GM19240 (cell line): ENCODE measurements around the gene BRSK2.

Experiments
- DNase-seq: peaks from one replicate; pipeline ENCODE4 v3.0.0; 2011; ENCODE audit warnings: low spot score; ENCODE audit not compliant: insufficient read length

BRSK2 gene

DNA sequence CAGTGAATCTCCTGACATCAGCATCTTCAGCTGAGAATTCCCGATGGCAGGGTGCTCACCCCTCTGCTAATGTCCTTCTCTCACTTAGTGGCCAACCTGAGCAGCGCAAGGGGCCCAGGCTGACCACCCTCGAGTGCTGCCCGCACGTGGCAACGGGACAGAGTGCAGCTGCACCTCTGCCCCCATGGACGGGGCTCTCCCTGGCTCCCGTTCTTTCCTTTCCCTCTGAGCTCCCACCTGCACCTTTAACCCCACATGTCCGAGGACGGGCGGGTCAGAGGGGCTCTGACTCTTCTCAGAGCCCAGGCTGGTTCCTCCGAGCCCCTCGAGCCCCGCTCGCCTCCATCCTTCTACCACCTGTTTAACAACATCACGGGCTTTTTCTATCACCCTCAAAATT lies 77.0 kb downstream of the BRSK2 start:
- no peak for DNase-seq

DNA sequence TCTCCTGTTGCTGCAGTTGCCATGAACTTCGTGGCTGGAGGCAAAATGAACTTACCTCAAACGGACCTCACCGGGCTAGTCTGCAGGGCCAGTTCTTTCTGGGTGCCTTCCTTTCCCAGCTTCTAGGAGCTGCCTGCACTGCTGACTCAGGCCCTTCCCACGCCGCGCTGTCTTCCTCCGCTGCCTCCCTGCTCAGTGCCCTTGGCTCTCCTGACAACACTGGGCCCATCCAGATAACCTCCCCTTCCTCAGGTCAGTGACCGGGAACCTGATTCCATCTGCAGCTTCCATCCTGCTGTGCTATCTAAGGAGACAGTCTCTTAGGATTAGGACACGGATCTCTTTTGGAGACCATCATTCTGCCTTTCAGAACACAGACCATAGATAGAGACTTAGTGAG lies 77.5 kb downstream of the BRSK2 start:
- no peak for DNase-seq

DNA sequence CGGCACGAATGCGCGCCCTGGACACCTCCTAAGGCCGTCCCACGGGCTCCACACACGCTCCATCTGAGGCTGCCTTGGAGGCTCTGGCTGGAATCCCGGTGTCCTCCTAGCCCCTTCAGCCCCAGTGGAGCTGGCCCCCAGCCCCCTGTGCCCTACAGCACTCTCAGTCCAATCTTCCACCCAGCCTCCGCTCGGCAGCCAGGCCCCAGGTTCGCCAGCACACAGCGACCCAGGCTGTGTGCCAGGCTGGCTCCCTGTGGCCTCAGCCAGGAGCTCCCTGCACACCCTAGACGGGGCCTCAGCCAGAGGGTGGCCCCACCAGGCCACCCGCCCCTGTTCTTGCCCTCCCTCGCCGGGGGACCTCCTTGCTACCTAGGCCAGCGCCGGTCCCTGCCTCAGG lies 78.3 kb downstream of the BRSK2 start:
- DNase-seq: no peak

DNA sequence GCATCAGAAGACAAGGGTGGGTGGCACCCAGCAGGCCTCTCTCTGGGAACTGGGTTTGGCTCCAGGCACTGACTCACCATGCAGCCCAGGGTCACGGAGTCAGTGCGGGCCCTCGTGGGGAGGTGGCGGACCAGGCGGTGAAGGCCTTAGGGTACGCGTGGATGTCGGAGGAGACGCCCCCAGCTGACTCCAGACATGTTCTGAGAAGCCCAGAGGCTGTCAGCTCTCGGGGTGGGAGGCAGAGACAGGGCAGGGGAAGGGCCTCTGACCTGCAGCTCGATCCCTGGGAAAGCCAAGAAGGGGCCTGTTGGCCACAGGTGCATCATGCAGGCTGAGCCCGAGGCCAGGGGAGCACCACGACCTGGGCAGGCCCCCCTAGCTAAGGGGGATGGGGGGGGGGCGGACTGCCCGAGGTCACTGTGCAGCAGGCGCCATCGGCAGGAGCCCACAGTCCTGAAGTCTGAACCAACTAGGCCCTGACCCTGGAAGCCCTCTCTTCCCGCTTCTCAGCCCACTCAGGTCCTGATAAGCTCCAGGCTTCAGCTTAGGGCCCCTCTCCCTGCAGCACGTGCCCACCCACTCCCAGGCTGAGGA lies 78.8 kb downstream of the BRSK2 start:
- DNase-seq: no peak

DNA sequence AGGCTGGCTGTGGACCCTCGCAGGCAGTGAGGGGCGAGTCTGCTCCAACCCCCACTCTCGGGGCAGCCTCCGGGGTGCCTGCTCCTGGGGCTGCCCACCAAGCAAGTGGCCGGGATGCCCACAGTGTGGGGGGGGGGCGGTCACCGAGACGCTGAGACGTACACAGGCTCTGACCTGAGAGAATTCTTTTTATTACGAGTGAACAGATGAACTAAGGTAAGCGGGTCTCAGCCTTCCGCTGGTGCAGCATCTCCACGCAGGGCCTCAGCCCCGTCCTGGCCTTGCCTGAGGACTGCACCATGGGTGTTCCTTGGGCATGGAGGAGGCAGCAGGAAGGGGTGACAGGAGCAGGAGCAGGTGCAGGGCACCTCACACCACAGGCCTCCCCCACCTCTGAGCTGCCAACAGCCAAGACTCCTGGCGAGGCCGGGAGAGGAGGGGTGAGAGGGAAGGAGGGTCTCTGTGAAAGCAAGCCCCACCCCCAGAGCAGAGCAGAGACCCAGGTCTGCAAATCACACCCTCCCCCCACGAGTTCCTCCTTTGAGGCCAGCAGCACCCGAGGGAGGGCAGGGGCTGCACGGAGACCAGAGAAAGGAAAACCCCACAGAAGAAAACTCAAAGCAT lies 79.7 kb downstream of the BRSK2 start:
- no peak for DNase-seq

DNA sequence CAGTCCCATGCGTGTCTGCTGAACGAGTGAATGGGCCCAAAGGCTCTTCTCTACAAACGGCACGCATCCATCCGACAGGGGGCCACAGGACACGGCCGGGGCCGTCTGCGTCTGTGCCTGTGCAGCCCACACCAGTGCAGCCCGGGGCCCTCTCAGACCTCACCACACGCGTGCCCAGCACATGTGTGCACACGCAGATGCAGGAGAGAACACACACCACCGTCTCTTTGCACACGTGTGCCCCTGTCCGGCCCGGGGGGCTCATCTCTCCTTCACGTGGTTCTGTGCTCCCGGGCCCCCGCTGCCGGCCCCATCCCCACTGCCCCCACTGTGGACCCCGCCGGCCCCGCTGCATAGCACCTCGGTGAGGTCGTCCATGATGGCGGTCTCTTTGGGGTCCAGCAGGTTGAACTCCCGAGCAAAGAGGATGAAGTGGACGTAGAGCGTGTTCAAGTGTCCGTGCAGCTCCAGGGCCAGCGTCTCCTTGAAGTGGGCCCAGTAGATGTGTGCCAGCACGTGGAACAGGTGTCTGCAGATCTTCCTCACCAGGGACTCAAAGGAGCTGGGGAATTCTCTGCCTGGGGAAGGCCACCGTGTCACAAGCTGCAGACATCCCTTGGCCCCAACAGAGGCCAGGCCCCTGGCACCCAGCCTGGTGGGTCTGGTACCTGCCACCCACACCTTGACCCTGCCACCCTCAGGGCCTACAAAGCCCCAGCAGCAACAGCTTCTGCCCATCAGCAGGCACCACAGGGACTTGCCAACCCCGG lies 80.4 kb downstream of the BRSK2 start:
- no peak for DNase-seq

DNA sequence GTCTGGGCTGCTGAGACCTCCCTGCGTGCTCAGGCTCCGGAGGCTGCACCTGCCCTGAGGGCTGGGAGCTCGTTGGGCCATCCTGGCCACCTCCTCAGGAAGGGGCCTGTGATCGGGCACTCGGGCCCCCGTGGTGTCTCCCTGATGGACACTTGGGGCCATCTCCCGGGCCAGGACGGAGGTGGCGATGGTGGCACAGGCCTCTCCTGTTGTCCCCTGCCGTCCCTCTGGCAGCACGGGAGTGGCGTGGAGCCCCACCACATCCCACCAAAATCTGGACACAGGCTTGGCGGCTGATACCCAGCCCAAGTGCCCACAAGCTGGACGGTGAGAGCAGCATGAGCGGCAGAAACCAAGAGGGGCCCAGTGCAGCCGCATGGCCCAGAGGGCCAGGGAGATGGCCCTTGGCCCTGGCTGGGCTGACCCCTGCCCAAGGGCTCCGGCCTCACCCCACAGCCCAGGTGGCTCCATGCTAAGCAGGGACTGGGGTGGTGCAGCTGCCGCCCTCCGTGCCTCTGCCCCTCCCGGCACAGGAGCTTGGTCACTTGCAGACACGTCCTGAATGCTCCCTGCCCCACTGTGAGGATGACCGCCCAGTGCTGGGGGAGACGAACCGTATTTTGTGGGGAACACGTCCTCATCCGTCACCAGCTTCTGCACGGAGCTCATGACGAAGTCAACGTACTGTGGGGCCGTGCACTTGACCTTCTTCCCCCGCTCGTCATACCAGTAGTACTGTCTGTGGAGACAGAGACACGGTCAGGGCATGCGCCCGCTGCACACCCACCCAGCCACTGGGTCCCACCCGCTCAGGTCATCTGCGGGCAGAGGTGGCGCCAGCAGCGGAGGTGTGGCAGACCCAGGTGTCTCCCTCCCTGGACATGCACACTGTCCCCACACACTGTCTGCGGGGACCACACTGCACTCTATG lies 81.2 kb downstream of the BRSK2 start:
- DNase-seq: no peak

DNA sequence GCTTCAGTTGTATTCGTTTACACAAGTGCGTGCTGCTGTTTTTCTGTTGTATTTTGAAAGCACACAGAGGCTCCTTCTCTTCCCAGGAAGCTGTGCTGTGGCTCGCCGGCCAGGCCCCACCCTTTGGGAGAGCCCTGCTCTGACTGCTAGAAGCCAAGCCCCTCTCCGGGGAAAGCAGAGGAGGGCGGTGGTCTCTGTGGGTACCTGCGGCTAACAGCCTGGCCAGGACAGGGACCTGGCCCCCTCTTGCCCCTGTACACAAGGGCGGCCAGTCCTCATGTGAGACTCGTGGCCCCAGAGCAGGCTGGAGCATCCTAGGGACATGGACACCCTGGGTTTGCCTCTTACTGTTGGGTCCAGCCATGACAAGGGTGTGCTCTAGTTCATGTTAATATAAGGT lies 82.0 kb downstream of the BRSK2 start:
- DNase-seq: no peak

DNA sequence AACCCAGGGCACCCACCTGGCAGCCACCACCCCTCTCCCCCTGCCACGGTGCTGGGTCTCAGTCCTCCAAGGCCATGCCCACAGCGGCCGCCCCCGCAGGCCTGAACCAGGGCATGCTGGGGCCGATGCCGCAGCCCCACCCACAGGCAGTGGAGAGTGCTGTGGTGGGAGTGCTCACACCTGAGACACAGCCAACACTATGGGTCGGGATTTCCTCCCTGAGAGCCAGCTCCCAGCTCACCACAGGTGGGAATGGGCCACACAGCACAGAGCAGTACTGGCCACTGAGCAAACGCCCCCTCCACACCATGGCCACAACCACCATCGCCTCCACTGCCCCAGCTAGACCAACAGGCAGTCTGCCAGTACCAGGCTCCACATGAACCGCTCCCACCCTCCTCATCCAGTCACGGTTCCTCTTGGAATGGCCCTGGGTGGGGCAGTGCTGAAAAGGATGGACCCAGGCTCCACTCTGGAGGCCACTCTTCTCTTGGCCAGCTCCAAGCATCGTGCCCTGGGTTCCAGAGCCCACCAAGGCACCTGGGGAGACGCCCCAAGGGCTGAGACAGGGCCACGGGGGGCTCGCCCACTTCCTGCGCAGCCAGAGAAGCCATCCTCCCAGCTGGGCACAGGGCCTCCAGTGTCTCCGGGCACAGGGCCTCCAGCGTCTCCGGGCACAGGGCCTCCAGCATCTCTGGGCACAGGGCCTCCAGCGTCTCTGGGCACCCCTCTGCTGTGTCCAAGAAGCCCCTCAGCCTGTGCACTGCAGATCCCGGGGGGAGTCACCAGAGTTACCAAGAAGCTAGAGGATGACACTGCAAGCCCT lies 82.7 kb downstream of the BRSK2 start:
- no peak for DNase-seq

DNA sequence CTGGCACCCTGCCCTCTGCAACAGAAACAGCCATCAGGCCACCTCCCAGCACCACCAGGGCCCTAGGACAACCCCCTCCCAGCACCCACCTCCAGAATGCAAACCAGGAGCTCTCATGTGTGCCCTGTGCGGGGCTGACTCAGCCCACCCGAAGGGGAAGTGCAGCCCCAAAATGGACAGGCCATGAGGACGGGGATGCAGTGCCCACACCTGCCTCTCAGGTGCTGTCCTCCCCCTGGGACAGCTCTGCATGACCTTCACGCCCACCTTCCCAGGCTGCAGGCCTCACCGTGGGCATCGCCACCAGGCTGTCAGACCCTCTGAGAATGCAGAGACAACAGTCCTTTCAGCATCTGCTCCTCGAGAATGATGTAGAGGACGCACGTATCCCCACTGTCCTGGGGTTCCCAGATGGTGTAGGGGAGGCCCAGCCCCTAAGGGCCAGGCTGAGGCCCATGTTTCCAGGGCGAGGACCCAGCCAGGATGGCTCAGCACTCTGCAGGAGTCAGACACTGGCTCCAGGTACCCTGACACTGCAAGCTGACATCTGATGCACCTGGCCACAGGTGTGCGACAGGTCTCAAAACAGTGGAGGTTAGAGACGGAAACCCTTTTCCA lies 83.4 kb downstream of the BRSK2 start:
- no peak for DNase-seq

DNA sequence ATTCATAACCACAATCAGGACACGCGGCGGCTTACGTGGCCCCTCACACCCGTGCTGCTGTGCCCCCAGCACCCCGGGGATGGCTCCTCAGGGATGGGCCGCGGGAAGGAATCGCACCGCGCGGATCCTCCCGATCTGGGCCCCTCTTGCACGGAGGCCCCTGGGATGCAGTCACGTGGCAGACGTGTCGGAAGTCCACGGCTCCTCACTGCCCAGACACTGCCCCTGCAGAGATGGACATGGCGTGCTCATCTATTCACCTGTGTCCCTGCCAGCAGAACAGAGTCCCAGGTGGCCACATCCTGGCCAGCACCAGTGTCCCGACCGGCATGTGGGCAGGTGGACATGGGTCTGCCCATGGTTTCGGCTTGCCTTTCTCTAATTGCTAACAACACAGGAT lies 84.1 kb downstream of the BRSK2 start:
- DNase-seq: no peak

DNA sequence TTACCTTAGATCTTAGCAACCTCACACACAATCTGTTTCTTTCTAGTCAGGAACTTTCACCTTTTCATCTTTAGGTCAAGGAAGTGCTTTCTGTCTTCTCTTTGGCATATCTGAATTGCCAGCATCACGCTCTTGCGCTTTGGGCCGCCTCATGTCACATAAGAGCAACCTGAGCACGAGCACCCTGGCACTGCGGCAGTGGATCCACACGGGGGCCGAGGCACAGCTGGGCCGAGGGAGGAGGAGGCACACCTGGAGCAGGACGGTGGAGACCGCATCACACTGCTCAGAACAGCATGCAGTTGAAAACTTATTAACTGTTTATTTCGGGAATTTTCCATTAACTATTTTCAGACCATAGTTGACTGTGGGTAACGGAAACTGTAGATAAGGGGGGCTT lies 86.1 kb downstream of the BRSK2 start:
- no peak for DNase-seq

DNA sequence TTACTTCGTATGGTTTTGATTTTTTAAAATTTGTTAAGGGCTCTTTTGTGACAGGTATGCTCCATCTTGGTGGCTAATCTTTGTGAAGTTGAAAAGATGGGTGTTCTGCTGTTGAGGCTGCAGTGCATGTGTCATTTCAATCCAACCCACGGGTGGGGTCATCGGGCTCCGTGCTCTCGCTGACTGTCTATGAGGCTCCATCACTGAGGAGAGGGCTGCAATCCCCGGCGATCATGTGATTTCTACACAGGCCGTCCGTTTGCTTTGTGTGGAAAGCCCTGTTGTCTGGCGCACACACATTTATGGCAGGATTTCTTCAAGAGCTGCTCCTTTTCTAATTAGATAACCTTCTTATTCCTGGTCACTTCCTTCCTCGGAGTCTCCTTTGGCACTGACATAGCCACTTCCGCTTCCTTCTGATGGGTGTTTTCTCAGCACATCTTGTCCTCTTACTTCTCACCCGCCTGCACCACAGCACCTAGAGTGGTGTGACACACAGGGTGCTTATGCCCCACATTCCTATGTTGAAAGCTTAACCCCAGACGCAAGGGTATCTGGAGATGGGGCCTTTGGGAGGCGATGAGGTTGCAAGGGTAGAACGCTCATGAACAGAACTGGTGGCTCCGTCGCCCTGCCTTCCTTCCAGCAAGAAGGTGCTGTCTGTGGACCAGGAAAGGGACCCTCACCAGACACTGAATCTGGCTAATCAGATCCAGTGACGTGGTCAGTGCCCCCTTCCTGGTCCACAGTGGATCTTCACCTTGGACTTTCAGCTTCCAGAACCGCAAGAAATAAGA lies 87.4 kb downstream of the BRSK2 start:
- no peak for DNase-seq

DNA sequence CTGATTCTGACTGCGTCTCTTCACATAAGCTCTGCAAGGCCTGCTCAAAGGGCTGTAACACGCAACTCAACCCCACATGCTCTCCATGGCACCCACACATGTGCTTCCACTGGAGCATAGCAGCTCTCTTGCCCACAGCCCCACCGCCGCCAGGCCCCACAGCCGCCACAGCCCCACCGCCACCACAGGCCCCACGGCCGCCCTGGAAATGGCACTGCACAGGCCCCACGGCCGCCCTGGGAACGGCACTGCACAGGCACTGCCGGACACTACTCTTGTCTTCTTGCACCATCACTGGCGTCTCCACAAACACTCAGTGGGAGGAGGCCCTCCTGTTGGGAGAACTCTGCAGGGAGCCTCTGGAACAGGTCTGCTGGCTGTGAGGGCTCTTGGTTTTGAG lies 88.3 kb downstream of the BRSK2 start:
- no peak for DNase-seq

DNA sequence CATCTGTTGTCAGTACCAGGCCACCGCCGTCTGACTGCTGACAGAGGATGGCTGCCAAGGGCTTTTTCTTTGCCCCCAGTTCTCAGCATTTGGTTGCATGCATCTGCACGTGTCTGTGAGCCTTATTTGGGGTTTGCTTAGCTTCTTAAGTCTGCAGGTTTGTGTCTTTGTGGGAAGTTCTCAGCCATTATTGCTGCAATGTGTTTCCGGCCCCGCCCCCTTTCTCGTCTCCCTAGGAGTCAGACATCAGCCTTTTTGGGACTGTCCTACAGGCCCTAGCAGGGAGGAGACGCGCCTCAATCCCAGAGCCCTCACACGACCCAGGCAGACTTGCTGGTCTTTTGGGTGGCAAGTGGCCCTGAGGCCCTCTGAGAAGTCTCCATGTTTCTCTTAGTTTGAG lies 88.8 kb downstream of the BRSK2 start:
- no peak for DNase-seq

DNA sequence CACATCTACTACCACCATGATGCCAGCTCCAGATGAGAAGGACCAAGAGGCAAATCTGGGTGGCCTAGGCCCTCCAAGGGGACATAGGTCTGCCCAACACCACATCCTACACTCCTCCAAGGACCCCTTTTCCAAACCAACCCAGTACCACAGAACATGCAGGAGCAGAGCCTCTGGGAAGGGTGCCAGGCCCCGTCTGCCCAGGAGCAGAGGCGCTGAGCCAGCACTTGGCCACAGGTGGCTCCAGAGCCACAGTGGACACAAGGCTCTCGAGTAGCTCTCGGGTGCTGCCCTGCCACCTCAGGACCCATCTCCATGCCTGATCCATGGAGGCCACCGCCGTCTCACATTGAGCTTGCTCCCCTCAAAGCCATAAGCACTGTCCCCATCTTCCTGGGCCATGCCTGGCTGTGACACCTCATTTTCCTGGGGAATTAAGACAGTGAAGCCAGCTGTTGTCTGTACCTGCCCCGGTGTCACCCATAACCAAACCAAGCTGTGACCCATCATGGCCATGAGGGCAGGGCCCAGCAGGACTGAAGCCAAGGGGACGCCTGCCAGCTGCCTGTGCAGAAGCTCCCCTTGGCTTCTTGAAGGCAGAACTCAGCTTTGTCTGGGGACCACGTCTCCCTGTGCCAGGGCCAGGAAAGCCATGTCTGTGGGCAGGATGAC lies 89.4 kb downstream of the BRSK2 start:
- no peak for DNase-seq

DNA sequence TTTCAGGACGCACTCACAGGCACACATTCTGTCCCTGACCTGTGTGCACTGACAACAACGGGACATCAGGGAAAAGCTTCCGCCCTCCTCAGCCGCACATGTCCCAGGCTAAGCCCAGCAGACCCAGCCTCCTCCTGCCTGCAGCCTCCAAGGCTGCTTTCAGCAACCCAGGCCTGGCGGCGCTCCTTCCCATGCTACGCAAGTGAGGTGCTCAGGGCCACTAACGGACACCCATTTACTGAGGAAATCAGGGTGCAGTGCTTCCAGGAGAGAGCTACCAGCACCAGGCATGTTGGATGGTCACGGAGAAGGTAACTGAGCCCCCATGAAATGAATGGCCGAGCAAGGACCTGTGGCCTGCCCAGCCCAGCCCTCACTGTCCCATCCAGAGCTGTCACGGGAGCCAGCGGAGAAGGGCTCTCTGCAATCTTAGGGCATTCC lies 90.0 kb downstream of the BRSK2 start:
- no peak for DNase-seq

DNA sequence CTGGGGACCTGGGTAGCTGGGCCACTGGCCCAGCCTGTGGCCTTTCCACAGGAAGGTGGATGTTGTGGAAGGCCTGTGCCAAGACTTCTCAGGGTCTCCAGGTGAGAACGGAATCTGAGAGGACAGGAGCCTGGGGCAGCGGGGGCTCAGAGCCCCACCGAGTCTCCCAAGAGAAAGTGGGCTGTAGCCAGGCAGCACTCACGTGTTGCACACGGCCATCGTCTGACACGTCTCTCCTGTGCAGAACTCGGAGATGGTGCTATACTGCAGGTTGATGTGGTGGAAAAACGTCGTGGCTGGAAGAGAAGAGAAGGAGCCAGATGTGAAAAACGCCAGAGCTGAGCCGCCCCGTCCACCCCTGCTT lies 90.4 kb downstream of the BRSK2 start:
- DNase-seq: no peak
